Activated CD8-positive, alpha-beta memory T cell treated with anti-CD3 and anti-CD28 coated beads for 36 hours (primary cell): ENCODE results near the gene PTPRA. TPM values are rescaled to one million over a fixed set of nuclear protein-coding genes. Genes with fewer than 3 reads are reported as not detected.
"Not testable (repeated sequence)": the region's sequence is repeated elsewhere in the genome, so short reads cannot be mapped to it uniquely, and the experiment has no call there.

Experiments
- CTCF ChIA-PET: fragments of 350-600 bp; sonication (Branson Sonifier 250); formaldehyde crosslinking; loops from one replicate; lab custom pipeline; 2021; ENCODE audit warnings: antibody characterized with exemption; lab: Charles Lee
- POLR2A ChIA-PET: fragments of 350-600 bp; sonication (Branson Sonifier 250); formaldehyde crosslinking; loops from one replicate; lab custom pipeline; 2021; ENCODE audit warnings: antibody characterized with exemption; lab: Charles Lee
- total RNA-seq, 2 experiments: library from RNA; stranded (reverse); gene quantifications; one replicate each; pipeline ENCODE4 v1.2.3, GENCODE V29; 2021

PTPRA gene
- total RNA-seq, 2 experiments from 2014 or later: 47.7 to 48.4 TPM

DNA sequence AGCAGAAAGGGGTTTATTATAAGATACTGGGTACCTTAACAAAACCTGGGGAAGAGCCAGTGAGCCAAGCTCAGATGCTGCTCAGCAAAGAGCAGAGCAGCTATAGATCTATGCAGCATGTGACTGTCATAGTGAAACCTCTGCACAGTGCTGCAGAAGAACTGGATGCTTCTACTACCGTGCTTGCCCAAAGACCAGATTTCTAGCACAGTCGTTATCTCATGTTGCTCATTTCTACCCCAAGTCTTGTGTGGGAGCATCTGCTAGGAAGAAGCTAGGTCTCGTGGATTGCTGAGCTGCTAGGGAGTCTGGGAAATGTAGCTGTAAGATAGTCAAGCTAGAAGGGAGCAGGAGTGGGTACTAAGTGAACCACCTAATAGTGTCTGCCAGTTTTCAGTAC lies 138.5 kb downstream of the PTPRA start:
- ChIA-PET POLR2A (interaction anchor here (0.9 to 1.3 kb wide), 4 partner anchors 22 to 33 kb away, joined by 3 to 5 read pairs (median 4); no protein-coding TSS in a partner anchor), CTCF (interaction anchor here (0.9 to 2.0 kb wide), 4 partner anchors 11 to 42 kb away, joined by 3 to 8 read pairs (median 3); no protein-coding TSS in a partner anchor)

DNA sequence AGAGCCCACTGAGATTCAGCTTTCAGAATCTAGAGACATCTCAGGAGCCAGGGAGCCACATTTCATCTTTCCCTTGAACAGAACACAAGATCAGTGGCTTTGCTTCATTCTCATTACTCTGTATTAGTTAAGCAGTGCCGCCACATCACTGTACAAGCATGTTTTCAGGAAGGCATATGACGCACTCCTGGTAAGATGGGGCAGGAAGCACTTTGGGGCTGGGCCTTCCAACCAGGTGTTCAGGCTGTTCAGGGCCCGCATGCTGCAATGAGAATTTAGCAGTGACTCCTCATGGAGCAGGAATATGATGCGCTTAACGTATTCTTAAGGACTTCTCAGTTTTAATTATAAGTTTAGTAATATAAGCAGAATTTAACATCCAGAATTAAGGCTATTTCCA lies 140.5 kb downstream of the PTPRA start:
- POLR2A ChIA-PET: interaction anchor here (0.6 to 2.2 kb wide), 3 partner anchors 29 to 305 kb away, joined by 4 to 11 read pairs (median 11); no protein-coding TSS in a partner anchor
- CTCF ChIA-PET: interaction anchor here (2.3 kb wide), 1 partner anchor 29 kb away, joined by 7 read pairs; no protein-coding TSS in a partner anchor

DNA sequence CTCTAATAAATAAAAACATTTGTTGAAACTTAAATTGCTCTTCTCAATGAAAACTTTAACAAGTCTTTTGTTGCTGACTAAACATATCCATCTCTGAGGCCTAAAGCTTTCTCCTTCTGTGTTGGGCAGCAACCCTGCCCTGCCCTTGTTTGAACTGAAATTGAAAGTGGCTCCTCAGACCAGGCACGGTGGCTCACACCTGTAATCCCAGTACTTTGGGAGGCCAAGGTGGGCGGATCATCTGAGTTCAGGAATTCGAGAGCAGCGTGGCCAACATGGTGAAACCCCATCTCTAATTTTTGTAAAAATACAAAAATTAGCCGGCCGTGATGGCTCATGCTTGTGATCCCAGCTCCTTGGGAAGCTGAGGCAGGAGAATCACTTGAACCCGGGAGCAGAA lies 140.9 kb downstream of the PTPRA start:
- ChIA-PET POLR2A (interaction anchor here (0.6 to 2.2 kb wide), 3 partner anchors 30 to 304 kb away, joined by 4 to 11 read pairs (median 11); no protein-coding TSS in a partner anchor), CTCF (interaction anchor here (1.0 to 2.3 kb wide), 2 partner anchors 30 to 171 kb away, joined by 4 to 7 read pairs; no protein-coding TSS in a partner anchor)

DNA sequence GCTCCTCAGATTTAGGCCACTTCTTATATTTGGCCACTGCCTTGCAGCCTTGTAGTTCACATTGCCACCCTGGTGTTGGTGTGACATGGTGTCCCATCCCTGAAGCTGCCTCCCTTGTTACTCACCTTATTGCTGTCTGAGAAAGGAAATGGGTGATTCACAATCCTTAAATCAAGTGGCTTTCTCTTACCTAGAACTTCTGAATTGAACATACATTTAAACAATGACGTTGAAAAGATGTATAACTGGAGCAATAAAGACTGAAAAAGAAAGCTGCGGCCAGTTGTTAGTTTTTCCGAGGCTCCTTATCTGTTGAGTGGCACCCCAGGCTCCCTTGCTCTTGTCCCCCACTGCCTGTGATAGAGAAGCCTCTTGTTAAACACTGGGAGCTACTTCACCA lies 141.4 kb downstream of the PTPRA start:
- ChIA-PET POLR2A (interaction anchor here (0.6 to 2.2 kb wide), 5 partner anchors 28 to 304 kb away, joined by 3 to 11 read pairs (median 10); partner anchors contain the start of gene MRPS26), CTCF (interaction anchor here (0.8 to 2.3 kb wide), 4 partner anchors 28 to 171 kb away, joined by 3 to 7 read pairs (median 4); no protein-coding TSS in a partner anchor)

DNA sequence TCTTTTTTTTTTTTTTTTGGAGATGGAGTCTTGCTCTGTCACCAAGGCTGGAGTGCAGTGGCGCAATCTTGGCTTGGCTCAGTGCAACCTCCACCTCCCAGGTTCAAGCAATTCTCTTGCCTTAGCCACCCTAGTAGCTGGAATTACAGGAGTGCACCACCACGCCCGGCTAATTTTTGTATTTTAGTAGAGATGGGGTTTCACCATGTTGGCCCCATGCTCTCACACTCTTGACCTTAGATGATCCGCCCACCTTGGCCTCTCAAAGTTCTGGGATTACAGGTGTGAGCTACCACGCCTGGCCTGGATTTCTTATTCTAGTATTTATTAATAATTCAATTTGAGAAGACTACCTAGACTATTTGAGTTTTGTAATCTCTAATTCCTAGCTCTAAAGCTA lies 142.0 kb downstream of the PTPRA start:
- CTCF ChIA-PET: interaction anchor here (0.6 to 2.3 kb wide), 5 partner anchors 29 to 312 kb away, joined by 3 to 7 read pairs (median 4); no protein-coding TSS in a partner anchor

DNA sequence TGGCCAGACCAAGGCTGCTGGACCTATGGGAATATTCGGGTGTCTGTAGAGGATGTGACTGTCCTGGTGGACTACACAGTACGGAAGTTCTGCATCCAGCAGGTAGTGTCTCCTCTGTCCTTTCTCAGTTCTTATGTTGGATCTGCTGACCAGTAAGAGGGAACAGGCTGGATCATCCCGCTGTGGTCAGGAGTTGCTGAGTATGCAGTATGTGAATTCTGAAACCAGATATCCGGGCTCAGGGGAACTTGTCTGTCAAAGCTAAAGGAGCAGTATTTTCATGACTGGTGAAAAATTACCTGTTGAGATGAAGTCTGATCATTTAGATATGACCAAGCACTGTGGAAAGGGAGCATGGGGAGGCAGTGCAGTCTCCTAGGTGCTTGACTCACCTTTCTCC lies 148.0 kb downstream of the PTPRA start:
- ChIA-PET POLR2A (no interaction called here), CTCF (no interaction called here)

More for the DNA sequence above, 142.0 kb downstream of the PTPRA start:
- POLR2A ChIA-PET: interaction anchor here (0.7 to 2.2 kb wide), 3 partner anchors 29 to 31 kb away, joined by 3 to 11 read pairs (median 10); partner anchors contain the start of gene MRPS26

DNA sequence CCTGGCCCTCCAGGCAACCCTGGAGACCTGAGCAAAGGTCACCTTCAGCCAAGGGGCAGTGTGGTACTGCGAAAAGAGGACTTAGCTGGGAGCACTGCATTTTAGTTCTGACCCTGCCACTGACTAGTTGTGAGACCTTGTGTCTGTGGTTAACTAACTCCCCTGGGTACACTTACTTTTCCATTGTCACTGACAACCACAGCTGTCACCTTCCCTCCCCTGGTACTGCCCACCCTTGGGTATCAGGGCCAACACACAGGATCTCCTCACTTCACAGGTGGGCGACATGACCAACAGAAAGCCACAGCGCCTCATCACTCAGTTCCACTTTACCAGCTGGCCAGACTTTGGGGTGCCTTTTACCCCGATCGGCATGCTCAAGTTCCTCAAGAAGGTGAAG lies 148.5 kb downstream of the PTPRA start:
- CTCF ChIA-PET: no interaction called here
- POLR2A ChIA-PET: no interaction called here

DNA sequence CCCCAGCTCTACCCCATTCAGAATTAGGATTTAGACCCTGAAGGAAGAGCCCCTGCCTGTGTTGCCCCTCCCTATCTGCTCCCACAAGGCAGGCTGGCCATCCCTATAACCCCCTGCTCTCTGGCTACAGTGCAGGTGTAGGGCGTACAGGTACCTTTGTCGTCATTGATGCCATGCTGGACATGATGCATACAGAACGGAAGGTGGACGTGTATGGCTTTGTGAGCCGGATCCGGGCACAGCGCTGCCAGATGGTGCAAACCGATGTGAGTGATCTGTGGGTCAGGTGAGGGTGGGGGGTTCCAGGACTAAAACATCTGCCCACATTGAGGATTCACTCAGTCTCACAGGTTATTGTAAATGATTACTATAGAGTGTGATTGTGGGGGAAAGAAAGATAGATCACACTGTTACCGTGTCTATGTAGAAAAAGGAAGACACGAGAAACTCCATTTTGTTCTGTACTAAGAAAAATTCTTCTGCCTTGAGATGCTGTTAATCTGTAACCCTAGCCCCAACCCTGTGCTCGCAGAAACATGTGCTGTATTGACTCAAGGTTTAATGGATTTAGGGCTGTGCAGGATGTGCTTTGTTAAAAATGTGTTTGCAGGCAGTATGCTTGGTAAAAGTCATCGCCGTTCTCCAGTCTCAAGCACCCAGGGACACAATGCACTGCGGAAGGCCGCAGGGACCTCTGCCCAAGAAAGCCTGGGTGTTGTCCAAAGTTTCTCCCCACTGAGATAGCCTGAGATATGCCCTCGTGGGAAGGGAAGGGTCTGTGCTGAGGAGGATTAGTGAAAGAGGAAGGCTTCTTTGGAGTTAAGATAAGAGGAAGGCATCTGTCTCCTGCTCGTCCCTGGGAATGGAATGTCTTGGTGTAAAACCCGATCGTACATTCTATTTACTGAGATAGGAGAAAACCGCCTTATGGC lies 149.5 kb downstream of the PTPRA start:
- CTCF ChIA-PET, POLR2A ChIA-PET: not testable (repeated sequence)

DNA sequence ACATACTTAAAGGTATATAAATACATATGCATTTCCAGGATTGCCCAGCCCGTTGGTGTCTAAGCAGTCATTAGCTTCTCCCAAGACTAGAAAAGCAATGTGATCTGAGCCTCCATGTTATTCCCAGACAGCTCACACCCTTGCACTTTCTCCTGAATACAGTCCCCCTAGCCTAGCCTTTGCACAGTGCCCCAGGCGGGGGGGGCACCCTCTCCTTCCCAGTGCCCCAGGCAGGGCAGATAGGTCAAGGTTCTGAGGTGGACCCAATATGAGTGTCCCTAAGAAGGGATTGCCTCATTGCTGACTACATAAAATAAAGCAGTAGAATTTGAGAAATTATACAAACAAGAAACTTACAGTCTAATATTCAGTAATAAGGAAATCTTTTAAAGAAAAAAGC lies 154.7 kb downstream of the PTPRA start:
- ChIA-PET POLR2A (no interaction called here), CTCF (interaction anchor here (1.1 kb wide), 1 partner anchor 11 kb away, joined by 3 read pairs; no protein-coding TSS in a partner anchor)

DNA sequence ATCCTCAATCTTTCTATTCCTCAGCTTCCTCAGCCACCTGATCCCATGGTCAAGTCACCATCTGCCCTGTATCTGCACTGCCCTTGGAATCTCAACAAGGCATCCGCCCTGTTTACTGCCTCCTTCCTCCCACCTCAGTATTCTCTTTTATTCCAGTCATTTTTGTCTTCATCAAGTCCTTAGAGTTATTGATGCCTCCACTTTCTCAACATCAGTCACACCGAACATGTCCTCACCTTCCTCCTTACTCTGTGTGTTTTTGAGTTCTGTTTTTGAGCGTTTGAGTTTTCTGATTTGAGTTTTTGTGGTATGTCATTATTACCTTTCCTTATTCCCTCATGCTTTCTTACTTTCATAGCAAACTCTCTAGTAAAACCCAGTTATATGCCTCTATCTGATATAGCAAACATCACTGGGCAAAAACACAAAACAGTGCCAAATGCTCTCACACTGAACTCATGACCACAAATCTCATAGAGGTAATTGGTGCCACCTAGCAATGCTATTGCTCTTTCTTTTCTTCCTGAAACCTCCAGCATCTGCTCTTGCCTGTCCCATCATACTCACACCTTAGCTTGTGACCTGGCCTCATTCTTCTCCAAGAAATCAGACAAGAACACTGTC lies 158.4 kb downstream of the PTPRA start:
- CTCF ChIA-PET: no interaction called here
- POLR2A ChIA-PET: no interaction called here

DNA sequence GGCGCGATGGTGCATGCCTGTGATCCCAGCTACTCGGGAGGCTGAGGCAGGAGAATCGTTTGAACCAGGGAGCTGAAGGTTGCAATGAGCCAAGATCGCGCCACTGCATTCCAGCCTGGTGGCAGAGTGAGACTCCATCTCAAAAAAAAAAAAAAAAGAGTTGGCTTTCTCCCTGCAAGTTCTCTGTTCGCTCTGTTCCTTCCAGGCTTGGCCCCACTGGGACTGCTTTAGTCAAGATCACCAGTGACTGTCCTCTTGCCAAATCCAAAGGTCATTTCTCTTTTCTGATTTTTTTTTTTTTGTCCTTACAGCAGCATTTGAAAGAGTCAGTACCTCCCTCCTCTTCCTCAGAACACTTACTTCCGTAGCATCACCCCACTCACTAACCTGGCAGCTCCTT lies 159.3 kb downstream of the PTPRA start:
- POLR2A ChIA-PET: interaction anchor here (0.7 kb wide), 1 partner anchor 1408 kb away, joined by 3 read pairs; no protein-coding TSS in a partner anchor
- CTCF ChIA-PET: interaction anchor here (0.6 kb wide), 1 partner anchor 49 kb away, joined by 7 read pairs; no protein-coding TSS in a partner anchor

DNA sequence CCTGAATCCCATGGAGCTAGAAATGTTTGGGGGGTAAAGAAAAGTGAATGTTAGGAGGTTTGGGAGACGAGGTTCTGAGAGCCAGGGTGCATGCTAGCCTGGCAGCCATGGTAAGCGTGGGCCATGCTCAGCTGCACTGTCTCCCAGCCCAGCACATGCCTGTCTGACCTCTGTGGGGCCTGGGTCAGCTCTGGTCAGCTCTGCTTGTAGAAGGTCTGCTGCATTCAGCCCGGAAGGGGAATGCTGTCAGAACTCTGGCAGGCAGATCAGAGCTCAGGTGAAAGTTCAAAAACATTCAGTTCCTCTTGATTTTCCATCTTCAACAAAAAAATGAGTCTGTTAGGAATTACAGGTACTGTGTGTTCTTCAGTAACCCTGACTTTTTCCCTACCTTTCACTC lies 164.4 kb downstream of the PTPRA start:
- POLR2A ChIA-PET: no interaction called here
- CTCF ChIA-PET: no interaction called here

DNA sequence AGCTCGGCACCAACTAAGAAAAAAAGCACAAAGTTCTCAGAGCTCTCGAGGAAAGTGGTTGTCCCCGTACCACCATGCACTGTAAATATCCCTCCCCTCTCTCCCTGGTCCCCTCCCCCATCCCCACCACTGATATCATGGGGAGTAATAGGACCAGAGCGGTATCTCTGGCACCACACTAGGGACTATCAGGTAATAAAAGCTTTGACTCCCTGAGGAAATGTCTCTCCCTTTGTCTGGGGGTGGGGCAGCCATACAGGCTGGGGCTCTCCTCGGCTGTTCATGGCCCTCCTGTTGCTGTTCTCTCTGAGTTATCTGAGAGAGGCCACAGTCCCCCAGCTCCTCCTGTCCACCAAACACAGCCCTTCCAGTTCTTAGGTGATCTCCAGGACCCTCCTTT lies 165.2 kb downstream of the PTPRA start:
- CTCF ChIA-PET: interaction anchor here (1.1 kb wide), 1 partner anchor 10 kb away, joined by 3 read pairs; no protein-coding TSS in a partner anchor
- POLR2A ChIA-PET: no interaction called here

DNA sequence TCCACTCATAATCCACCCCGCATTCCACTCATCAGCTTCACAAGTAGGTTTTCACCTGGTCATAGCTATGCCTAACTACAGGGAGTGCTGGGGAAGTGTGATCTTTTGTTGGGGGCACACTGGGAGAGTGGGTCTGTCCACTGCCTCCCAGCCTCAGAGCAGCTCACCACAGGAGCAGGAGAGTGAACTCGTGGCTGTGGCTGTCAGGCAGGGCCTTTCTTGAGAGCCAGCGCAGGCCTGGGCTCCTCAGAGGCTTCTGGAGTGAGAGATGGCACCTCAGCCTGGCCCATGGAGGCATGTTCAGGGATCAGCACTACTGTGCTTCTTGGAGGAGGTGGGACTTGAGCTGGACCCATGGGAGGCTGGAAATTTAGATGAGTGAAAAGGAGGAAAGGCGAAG lies 166.1 kb downstream of the PTPRA start:
- POLR2A ChIA-PET: no interaction called here
- CTCF ChIA-PET: interaction anchor here (1.1 kb wide), 1 partner anchor 11 kb away, joined by 3 read pairs; no protein-coding TSS in a partner anchor

DNA sequence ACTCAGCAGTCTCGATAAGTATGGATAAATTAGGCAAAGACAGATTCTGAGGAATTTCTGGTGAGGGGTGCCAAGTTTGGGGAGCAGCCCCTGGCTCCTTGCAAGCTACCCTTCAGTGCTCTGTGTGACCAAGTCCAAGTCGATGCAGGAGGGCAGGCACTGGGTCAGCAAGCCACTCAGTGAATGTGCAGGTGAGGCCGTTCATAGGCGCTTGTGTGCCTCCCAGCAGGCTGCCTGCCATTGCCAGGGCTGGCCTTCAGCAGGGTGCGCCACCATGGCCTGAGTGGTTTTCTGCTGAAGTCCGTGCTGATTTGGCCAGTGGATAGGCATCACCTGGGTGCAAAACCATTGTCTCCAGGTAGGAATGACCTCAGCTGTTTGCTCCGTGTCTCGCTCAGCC lies 166.8 kb downstream of the PTPRA start:
- CTCF ChIA-PET: no interaction called here

DNA sequence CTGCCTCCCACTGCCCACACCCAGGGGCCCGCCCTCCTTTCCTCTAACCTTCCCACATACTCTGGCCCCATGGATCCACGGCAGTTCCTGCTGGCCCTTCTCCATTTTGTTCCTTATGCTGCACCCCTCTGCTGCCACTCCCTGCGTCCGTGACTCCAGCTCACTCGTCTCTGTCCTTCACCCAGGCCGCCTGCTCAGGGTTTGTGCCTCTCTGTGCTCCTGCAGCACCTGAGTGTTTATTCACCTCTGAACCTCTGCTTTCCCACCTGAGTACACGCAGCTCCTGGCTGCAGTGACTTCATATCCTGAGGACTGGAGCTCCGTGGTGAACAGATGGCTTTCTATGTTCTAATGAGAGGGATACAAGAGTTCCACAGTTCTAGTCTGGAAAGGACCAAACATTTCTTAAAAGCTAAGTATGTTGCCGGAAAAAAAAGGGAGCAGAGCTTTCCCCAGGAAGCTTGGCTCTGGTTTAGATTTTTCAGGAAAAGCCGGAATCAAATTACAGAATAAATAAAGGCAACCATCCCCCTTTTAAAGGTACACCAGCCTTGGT lies 168.7 kb downstream of the PTPRA start:
- ChIA-PET POLR2A (no interaction called here), CTCF (no interaction called here)

More for the DNA sequence above, 166.8 kb downstream of the PTPRA start:
- POLR2A ChIA-PET: no interaction called here

DNA sequence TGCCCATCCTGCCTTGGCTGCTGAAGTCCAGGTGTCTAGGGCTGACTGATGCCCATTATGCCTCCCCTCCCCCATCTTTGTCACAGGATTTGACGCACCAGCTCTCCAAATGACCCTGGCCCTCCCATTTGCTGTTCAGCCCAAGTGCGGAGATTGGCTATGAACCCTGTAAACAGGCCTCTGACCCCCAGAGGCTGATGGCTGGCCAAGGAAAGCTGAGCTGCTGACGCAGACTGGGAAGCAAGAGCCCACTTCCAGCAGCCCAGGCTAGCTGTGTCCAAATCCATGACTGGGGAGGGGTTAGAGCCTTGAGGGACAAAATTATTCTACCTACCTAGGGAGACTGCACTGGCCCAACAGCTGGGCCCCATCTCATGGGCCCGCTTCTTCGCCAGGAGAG lies 169.3 kb downstream of the PTPRA start:
- POLR2A ChIA-PET: no interaction called here
- CTCF ChIA-PET: no interaction called here

DNA sequence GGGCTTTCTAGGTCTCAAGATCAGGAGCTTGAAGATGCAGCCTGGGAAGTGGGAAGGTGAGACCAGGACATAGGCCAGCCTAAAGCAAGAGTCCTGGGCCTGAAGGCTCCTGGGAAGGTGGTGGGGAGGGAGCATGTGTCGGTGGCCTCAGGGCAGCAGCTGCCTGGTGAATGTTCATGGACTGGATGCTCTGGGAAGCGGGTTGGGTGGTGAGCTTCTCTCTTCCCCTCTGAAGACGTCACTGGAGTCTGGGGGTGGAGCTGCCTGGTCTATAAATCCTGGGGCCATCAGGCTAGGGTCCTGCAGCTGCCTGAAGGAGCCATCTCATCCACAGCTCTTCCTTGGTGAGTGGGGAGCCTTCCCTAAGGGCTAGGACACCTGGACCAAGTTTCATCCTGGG lies 170.0 kb downstream of the PTPRA start, which contains the start of gene GNRH2:
Gene GNRH2 (plus strand): TSS at position 301 of the 400 bp plus-strand sequence. CDS start 793 bp downstream, outside the sequence.
- POLR2A ChIA-PET: no interaction called here
- CTCF ChIA-PET: no interaction called here
